NCI-H82 (cell line): ENCODE data around the gene SCLY.

Experiments
- DNase-seq: peaks from one replicate; lab custom pipeline; 2025; lab: John Stamatoyannopoulos, UW

Gene SCLY

DNA sequence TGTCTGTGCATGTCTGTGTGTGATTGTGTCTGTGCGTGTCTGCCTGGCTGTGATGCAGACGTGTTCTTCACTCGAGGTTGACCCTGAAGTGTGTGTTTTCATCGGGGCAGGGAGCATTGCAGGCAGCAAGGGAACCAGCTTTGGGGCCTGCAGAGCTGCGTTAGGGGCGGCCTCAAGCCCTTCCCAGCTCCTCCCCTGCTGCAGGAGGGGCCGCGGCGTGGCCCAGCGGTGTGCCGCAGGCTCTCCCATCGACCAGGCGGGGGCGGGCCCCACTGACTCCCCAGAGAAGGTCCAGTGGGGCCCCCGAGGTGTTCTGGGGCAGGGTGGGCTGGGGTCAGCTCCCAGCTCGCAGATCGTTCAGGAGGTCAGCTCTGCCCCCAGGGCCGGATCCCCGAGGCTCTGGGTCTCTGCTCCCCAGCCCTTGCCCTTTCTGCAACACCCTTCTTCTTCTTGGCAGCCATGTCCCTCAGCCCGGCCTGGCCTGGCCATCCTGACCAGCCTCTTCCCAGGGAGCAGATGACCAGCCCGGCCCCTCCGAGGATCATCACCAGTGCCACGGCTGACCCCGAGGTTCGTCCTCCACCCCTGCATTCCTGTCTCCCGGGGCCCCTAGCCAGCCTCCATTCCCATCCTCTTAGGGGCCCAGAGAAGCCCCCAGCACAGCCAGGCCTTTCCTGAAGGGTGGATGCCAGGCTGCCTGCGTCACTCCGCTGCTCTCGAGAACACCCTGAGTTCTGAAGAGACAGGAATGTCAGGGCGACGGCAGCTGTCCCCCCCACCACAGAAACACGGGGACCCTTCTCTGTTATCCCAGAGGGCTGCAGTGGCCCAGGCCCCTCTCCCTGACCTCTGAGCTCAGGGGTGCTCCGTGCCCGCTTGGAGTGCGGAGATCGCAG is 66.6 kb downstream of the SCLY start:
- no peak for DNase-seq

DNA sequence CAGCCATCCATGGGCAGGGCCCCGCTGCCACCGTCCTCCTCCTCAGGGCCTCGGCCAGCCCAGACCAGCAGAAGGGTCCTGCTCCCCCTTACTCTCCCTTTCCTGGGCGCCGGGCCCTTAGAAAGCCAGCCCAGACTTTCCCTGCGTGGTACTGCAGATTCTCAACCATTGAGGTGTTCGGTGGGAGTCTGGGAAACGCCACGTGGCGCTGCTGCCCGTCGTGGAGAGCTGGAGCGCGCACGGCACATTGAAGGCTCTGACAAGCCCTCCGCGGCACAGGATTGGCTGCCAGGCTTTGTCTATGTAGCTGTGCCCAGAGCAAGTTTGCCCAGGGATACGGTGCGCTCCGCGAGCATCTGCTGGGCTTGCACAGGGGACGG is 67.2 kb downstream of the SCLY start:
- no peak for DNase-seq

DNA sequence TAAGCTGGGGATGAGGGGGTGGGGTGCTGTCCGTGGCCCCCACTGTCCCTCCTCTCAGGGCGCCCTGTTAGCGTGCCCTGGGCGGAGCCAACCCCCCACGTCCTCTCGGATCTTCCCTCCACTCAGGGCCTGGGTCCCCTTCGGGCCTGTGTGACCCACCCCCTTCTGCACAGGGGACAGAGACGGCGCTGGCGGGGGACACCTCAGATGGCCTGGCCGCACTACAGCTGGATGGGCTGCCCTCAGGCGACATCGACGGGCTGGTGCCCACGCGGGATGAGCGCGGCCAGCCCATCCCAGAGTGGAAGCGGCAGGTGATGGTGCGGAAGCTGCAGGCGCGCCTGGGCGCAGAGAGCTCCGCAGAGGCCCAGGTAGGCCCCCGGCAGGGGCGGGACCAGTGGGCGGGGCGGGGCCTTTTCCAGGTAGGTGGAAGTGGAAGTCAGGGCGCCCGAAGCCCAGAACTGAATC is 67.8 kb downstream of the SCLY start:
- no peak for DNase-seq

DNA sequence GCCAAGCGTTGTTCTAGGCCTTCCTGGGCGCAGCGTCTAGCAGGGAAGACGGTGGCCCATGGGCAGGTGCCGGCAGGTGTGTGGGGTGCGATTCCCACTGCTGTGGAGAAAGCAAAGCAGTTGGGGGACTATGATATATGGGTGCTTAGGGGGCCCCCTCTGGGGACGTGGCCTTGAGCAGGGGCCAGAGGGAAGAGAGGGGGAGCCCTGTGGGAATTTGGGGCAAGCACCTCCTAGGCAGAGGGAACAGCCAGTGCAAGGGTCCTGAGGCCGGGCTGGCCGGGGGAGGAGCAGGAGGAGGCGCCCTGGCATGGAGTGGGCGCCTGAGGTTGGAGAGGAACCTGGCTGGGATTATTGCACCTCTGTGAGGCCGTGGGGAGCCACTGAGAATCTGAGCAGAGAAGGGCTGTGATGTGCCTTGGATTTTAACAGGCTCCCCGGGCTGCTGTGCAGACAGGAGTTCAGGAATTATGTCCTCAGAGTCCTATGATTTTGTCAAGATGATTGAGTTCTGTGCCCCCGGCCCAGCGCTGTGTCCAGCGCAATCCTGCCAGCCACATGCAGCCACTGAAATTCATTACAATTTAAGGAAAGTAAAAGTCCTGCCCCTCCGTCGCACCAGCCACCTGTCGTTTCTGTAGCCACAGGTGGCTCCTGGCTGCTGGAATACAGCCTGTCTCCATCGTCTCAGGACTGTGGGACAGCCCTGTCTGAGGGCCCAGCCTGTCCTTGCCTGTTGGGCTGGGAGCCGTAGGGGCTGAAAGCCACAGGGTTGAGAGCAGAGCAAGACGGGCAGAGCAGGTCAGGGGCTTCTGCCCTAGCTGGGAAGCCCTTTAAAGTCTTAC is 68.6 kb downstream of the SCLY start:
- no peak for DNase-seq

DNA sequence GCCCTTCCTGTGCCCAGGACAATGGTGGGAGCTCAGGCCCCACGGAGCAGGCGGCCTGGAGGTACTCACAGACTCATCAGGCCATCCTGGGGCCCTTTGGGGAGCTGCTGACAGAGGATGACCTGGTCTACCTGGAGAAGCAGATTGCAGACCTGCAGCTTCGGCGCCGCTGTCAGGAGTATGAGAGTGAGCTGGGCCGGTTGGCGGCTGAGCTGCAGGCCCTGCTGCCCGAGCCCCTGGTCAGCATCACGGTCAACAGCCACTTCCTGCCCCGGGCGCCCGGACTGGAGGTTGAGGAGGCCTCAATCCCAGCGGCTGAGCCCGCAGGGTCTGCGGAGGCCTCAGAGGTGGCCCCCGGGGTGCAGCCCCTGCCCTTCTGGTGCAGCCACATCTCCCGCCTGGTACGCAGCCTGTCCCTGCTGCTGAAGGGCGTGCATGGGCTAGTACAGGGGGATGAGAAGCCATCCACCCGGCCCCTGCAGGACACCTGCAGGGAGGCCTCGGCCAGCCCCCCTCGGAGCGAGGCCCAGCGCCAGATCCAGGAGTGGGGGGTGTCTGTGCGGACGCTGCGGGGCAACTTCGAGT is 69.4 kb downstream of the SCLY start:
- DNase-seq, result no peak

DNA sequence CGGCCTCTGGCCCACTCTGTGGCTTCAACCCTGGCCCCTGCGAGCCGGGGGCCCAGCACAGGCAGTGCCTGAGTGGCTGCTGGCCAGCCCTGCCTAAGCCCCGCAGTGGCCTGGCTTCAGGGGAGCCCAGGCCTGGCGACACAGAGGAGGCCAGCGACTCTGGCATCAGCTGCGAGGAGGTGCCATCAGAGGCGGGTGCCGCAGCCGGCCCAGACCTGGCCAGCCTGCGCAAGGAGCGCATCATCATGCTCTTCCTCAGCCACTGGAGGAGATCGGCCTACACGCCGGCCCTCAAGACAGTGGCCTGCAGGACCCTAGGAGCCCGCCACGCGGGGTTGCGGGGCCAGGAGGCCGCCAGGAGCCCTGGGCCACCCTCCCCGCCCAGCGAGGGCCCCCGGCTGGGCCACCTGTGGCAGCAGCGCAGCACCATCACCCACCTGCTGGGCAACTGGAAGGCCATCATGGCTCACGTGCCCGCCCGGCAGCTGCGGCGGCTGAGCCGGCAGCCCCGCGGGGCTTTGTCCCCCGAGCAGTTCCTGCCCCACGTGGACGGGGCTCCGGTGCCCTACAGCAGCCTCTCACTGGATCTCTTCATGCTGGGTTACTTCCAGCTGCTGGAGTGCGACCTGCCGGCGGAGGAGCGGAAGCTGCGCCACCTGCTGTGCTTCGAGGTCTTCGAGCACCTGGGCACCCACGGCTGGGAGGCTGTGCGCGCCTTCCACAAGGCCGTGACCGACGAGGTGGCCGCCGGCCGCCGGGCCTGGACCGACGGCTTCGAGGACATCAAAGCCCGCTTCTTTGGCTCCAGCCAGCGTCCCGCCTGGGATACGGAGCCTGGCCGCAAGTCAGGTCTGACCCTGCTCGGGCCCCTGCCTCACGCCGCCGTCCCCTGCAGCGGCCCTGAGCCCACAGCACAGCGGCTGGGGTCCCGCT is 70.2 kb downstream of the SCLY start:
- no peak for DNase-seq

DNA sequence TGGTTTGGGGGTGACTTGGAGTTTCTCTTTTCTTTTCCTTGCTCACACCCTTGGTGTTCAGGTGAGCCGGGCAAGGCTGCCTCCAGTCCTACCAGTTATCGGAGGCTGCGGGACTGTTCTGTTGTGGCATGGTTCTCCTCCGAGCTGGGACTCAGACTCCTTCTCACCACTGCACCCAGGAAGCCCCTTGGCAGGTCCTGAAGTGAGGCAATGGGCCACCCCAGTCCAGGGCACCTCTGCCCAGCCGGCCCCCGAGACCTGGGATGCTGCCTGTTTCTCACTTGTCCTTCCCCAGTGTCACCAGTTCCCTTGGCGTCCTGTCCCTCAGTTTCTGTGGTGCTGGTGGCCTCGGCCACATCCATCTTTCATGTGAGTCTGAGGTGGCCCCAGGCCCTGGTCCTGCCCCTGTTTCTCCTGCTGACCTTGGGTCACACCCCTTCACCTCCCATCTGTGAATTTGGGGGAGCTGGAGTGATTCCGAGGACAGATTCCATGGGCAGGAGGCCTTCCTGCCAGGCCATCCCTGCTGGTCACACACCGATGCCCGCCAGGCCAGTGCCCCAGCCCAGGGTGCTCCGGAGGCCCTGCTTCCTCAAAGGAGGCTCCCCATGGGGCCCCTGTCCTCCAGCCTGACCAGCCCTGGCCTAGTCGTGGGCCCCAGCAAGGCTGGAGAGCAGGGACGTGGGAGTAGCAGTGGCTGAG is 71.1 kb downstream of the SCLY start:
- DNase-seq, result no peak

DNA sequence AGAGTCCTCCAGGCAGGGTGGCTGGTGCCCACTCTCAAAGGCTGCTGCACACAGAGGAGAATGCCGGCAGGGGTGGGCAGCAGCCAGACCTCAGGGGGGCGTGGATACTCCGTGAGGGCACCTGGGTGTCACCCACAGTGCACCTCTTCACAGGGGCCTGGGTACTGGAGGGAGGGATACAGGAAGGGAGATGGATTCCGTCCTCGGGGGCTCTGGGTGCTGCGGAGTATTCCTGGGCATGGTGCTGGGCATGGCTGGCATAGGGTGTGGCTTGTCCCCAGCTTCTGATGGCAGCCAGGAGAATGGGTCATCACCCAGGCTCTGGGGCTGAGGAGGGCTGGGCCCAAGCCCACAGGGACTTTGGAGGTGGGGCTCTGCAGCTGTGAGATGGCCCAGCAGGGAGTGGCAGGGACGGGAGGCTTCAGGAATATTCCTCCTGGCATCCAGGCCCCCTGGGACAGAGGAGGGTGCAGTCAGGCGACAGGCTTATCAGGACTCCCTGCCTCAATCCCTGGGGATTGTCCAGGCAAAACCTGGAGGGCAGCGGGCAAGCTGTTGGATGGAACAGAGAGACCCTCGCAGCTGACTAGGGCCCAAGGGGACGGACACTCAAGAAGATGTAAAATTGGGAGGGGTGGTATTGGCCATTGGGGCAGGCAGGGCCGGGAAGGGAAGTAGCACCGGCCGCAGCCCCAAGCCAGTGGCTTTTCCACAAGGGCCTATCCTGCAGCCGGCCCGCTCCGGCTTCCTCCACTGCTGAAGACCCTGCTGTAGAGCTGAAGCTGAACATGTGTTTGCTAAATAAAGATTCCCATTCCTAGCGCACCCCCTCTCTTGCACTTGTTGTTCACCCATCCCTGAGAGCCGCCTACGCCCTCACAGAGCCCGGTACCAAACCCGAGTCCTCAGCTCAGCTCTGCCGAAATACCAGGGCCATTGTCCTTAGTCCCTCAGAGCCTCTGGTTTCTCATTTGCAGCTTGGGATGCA is 72.0 kb downstream of the SCLY start:
- no peak for DNase-seq

DNA sequence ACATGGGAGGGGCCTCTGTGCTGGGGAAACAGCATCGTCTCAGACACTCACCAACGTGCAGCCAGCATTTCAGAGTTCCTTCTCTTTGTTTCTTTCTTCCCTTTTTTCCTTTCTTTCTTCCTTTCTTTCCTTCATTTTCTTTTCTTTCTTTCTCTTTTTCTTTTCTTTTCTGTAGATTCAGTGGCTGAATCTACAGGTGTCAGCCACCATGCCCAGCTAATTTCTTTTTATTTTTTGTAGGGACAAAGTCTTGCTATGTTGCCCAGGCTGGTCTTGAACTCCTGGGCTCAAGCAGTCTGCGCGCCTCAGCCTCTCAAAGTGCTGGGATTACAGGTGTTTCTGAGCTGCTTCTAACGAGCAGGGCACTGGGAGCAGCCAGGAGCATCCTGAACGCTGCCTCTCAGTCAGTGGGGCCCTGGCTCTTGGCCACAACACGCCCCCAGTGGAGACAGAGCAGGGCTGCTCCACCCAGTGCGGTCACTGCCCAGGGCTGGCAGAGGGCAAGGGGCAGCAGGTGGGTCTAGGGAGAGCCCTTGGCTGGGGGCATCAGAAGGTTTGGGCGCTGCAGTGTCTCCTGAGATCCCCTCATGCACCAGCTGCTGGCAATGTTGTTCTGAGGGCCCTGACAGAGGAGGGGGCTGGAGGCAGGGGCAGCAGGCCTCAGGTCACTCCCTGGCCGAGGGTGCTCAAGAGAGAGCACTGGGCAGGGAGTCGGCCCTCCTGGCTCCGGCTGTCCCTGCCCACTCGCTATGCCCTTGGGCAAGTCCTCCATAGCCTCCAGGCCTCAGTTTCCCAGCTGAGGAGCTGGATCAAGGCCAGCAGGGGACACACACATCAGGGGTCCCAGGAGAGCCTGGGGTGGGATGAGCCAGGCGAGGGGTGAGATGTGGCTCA is 72.9 kb downstream of the SCLY start:
- DNase-seq, result no peak

DNA sequence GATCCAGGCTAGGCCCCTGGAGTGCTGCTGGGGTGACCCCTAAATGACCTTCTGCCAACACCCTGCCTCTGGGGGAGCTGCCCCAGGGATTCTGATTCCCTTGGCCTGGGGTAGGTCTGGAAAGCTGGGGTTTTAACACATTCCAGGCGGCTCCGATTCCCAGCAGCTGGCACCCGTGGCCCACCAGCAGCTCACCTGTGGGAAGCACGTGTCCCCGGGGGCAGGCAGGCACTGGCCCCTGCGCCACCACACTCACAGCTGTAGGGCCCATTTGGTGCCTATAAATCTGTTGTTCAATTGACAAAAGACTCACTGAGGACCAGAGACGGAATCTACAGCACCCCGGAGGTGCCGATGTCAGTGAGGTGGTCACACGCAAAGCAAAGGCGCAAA is 73.6 kb downstream of the SCLY start:
- DNase-seq, result no peak

DNA sequence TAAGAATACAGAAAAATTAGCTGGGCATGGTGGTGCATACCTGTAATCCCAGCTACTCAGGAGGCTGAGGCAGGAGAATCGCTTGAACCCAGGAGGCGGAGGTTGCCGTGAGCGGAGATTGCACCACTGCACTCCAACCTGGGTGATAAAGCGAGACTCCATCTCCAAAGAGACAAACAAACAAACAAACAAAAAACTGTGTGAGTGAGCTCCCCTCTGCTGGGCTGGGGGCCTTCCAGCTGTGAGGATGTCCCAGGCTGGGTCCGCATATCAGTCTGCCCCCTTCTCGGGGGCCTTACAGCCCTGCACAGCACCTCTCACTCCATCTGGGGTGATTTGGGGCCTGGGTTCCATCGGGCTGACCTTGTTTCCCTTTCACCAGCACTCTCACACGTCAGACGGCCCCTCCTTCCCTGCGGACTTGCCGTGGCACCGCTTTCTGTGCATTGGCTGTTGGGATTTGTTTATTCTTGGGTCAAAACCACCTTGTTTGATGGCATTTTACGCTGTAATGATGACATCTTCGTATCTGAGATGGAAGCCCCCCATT is 74.9 kb downstream of the SCLY start:
- DNase-seq, result no peak

DNA sequence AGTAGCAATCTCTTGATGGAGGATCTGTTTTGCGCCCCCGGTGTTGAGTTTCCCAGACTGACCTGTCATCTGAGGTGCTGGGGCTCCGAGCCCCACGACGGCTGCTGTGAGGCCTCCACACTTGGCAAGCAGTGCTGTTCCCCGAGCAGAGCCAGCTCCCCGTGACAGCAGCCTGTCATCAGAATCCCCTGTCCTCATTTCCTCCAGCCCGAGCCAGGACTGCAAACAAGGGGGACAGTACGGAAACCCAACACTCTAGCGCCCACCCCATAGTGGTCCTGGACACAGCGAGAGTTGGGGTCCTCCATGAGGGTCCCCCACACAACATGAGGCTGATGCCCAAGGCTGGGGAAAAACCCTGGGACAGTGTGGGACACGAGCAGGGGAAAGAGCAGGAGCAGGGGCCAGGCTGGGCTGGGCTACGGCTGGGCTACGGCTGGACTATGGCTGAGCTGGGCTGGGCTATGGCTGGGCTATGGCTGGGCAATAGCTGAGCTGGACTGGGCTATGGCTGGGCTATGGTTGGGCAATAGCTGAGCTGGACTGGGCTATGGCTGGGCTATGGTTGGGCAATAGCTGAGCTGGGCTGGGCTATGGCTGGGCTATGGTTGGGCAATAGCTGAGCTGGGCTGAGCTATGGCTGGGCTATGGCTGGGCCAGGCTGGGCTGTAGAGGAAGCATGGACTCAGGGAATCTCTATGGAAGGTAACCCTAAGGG is 76.2 kb downstream of the SCLY start:
- DNase-seq, result no peak

DNA sequence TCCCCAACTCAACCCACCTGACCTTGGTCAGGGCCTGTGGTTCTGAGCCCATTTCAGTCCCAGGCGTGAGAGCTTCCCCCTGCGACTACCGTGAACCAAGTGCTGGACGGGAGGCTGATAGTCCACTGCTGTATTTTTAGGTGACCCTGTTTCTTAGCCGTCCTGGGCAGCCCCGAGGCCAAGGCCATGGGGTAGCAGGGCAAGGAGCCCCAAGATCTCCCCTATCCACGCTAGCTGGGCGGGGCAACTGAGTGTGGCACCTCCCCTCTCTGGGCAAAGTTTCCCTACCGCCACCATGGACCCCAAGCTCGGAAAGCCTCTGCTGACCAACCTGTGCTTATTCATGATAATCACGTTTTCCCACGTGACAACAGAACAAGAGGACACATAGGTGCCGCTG is 77.1 kb downstream of the SCLY start:
- no peak for DNase-seq

DNA sequence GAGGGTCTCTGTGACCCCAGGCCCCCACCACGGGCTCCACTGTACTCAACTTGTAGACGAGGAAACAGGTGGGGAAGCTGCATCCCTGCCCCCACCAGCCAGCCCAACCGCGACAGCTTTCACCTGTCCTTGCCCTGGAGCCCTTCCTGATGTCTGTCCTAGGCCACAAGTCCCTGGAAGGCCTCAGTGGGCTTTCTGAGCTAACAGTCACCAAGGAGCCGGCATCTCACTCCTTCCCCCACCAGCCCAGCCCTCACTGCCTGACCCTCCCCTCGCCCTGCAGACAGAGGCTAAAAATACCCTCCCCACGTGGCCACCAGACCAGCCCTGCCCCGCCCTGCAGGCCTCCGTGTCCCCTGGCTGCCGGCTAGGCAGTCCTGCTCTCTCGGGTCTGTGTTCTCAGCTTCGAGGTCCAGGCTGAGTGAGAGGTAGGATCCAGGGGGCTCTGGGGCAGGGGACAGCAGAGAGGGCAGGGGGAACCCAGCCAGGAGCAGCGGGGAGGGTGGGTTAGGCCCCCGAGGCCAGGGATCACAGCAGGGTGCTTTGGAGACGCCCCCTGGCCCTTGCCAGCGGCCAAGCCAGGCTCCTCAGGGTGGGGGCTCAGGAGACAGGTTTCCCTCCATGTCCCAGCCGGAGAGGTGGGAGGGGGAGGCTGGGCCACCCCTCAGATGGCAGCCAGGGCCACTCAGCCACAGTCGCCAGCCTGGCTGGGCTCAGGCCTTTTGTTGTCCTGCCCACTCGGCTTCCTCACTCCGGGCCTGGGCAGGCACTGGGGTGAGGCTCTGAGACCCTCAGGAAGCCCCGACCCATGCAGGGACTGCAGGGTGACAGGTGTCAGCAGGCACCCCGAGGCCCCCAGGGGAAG is 77.8 kb downstream of the SCLY start, which contains the start of gene KLHL30:
Gene KLHL30, plus strand, starts transcription at position 338 of the 865 bp plus-strand sequence. CDS start 2,087 bp downstream, outside the sequence.
- DNase-seq, result no peak

DNA sequence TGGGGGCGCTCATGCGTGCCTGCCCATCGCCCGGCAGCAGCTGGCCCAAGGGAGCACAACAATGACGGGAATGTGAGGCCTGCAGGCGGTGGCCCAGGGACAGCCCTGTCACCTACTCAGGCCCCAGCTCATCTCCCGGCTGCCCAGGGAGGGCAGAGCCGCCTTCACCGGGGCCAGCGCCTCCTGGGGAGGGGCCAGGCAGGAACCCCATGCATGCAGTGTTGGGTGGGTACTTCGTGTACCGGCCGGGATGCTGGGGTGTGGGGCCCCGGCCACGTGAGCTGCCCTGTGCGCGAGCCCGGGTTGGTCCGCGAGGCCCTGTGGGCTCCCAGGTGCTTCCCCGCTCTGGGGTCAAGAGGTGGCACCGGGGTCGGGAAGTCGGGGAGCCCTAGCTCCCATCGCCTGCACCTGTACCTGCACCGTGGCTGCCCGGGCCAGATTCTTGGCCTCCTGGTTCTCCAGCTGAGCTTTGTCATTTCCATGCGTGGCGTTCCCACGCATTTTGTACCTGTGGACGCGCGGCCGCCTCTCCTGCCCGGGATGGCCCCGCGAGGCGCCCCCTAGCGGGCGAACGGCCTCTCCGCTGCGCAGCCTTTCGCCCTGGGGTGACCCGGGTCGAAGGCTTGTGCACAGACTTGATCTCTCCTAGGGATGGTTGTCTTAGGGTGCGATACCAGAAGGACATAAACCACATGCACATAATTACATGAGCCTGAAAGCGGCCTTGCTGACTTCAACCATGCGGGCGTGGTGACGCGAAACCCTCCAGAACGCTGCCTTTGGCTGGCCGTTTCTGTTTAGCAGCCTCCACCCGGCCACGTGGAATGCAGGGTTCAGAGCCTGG is 78.6 kb downstream of the SCLY start:
- no peak for DNase-seq

DNA sequence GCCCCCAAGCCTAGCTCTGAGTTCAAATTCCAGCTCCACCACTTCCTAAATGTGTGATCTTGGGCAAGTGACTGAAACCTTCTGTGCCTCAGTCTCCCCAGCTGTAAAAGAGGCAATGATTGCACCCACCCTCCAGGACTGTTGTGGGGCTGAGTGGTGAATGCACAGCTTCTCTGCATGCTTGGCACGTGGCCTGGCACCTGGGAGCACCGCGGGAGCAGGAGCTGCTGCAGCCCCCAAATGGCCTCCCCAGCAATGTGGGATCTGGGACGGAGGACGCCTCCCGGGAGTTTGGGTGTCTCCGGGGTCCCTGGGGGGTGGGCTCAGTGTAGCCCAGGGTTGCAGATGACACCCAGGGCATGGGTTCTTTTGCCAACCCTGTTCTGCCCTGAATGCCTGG is 79.2 kb downstream of the SCLY start:
- DNase-seq, result no peak
